Neural progenitor cell (in vitro differentiated cells): Measurements from ENCODE around the gene FAM20A. TPM values are rescaled to one million over a fixed set of nuclear protein-coding genes. Genes with fewer than 3 reads are reported as not detected.
"Not testable (repeated sequence)": the region's sequence is repeated elsewhere in the genome, so short reads cannot be mapped to it uniquely, and the experiment has no call there.

ENCODE experiments used
- DNase-seq: peaks from one replicate; pipeline ENCODE4 v3.0.0-alpha.2; 2016; ENCODE audit warnings: low spot score
- H2AFZ ChIP-seq: fragments of 200-600 bp; sonication (generic); replicated peaks from 2 replicates; pipeline ENCODE4 v1.6.1; 2016; ENCODE audit warnings: antibody characterized with exemption
- H3F3A ChIP-seq: fragments of 200-600 bp; sonication (generic); 2 replicates; pipeline ENCODE4 v1.6.1; 2016; ENCODE audit warnings: antibody characterized with exemption, low read depth
- H3K27ac ChIP-seq: fragments of 200-600 bp; sonication (generic); 2 replicates; pipeline ENCODE4 v1.5.1; 2016; ENCODE audit warnings: mild to moderate bottlenecking
- H3K27me3 ChIP-seq: fragments of 200-600 bp; sonication (generic); 2 replicates; pipeline ENCODE4 v1.6.1; 2016; ENCODE audit warnings: mild to moderate bottlenecking, moderate library complexity
- H3K36me3 ChIP-seq: fragments of 200-600 bp; sonication (generic); 2 replicates; pipeline ENCODE4 v1.5.1; 2016
- H3K4me1 ChIP-seq: fragments of 200-600 bp; sonication (generic); 2 replicates; pipeline ENCODE4 v1.6.1; 2016; ENCODE audit warnings: mixed run types
- H3K4me2 ChIP-seq: fragments of 200-600 bp; sonication (generic); 2 replicates; pipeline ENCODE4 v1.6.1; 2016
- H3K4me3 ChIP-seq: fragments of 200-600 bp; sonication (generic); 2 replicates; pipeline ENCODE4 v1.5.1; 2016
- H3K79me2 ChIP-seq: fragments of 200-600 bp; sonication (generic); 2 replicates; pipeline ENCODE4 v1.6.1; 2016; ENCODE audit warnings: low read depth
- H3K9ac ChIP-seq: fragments of 200-600 bp; sonication (generic); 2 replicates; pipeline ENCODE4 v1.6.1; 2016
- H3K9me3 ChIP-seq: fragments of 200-600 bp; sonication (generic); 2 replicates; pipeline ENCODE4 v1.5.1; 2016; ENCODE audit warnings: low read depth
- H4K20me1 ChIP-seq: fragments of 200-600 bp; sonication (generic); 2 replicates; pipeline ENCODE4 v1.6.1; 2016; ENCODE audit warnings: low read depth
- H3K27ac Mint-ChIP-seq: 3 replicates; pipeline ENCODE4 v1.8.0; 2021; ENCODE audit warnings: mixed read lengths
- H3K27me3 Mint-ChIP-seq: 2 replicates; pipeline ENCODE4 v1.8.0; 2022; ENCODE audit warnings: low read depth, mild to moderate bottlenecking, inconsistent platforms, moderate library complexity, mixed read lengths; ENCODE audit not compliant: insufficient read depth
- H3K36me3 Mint-ChIP-seq: 3 replicates; pipeline ENCODE4 v1.8.0; 2021; ENCODE audit warnings: mixed read lengths
- H3K4me1 Mint-ChIP-seq: 3 replicates; pipeline ENCODE4 v1.8.0; 2021; ENCODE audit warnings: mixed read lengths
- H3K4me3 Mint-ChIP-seq: 3 replicates; pipeline ENCODE4 v1.8.0; 2021; ENCODE audit warnings: mild to moderate bottlenecking, moderate library complexity, mixed read lengths
- H3K9me3 Mint-ChIP-seq: 3 replicates; pipeline ENCODE4 v1.8.0; 2020; ENCODE audit warnings: mixed read lengths
- EZH2 ChIP-seq: fragments of 200-600 bp; sonication (generic); IDR thresholded peaks from 2 replicates; pipeline ENCODE4 v1.6.1; 2017; ENCODE audit warnings: antibody characterized with exemption, mild to moderate bottlenecking, moderate library complexity
- EZH2phosphoT487 ChIP-seq: fragments of 200-600 bp; sonication (generic); IDR thresholded peaks from 2 replicates; pipeline ENCODE4 v1.6.1; 2017; ENCODE audit warnings: antibody characterized with exemption
- total RNA-seq: library from RNA; depleted of rRNA; stranded (reverse); fragments of >200 nt; gene quantifications from 2 replicates; pipeline ENCODE4 v1.2.3, GENCODE V29; 2015; ENCODE audit warnings: low replicate concordance
- TF ChIP-seq, protein P1 (sequence below): fragments of 200-600 bp; sonication (generic); IDR thresholded peaks from 2 replicates; pipeline ENCODE4 v1.5.1; 2017; ENCODE audit warnings: antibody characterized with exemption, mild to moderate bottlenecking

FAM20A gene
- total RNA-seq, 1 donor from 2014 or later, result 0.41 TPM

DNA sequence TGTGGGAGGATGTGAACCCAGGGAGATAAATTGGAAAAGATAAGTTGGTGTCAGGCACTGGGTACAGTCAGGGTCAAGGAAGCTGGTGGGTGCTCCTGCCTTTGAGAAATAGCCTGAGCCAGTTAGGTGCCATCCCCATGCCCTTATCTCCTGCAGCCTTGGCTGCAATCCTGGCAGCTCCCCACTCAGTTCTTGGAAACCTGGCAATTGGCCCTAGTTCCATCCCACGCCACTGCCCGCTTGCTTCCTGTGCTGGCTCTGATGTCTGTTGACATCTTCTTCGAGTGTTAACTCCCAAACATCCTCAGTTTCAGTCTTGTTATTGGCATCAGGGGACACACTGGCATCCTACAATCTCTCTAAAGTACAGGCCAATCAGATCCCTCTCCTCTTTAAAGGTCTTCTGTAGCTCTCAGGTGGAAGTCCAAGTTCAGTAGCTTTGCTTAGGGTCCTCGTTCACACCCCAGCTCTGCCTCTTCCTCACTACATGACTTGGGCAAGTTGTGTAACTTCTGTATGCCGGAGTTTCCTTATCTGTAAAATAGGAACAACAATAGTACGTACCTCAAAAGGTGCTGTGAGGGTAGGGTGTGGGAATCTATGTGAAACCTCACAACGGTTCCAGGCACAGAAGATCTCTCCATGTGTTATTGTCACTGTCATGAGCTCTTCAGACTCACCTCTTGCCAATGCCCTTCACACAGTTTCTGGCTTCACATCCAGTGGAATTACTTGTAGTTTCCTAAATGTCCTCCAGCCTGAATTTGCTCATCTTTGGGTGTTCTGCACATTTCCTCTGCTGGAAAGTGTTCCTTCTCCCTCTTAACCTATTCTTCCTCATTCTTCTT lies 102.5 kb downstream of the FAM20A start:
- H3K9me3 ChIP-seq, result no peaks in the 10 kb centered on the region
- no peaks in the 10 kb centered on the region for H3K27me3 ChIP-seq
- no peak overlapping the region for H3K27ac ChIP-seq
- H3K79me2 ChIP-seq, result no peaks in the 10 kb centered on the region
- TF ChIP-seq, protein P1, sequence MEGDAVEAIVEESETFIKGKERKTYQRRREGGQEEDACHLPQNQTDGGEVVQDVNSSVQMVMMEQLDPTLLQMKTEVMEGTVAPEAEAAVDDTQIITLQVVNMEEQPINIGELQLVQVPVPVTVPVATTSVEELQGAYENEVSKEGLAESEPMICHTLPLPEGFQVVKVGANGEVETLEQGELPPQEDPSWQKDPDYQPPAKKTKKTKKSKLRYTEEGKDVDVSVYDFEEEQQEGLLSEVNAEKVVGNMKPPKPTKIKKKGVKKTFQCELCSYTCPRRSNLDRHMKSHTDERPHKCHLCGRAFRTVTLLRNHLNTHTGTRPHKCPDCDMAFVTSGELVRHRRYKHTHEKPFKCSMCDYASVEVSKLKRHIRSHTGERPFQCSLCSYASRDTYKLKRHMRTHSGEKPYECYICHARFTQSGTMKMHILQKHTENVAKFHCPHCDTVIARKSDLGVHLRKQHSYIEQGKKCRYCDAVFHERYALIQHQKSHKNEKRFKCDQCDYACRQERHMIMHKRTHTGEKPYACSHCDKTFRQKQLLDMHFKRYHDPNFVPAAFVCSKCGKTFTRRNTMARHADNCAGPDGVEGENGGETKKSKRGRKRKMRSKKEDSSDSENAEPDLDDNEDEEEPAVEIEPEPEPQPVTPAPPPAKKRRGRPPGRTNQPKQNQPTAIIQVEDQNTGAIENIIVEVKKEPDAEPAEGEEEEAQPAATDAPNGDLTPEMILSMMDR, result no peak
- no peak for TF ChIP-seq EZH2
- no peak for TF ChIP-seq EZH2phosphoT487
- H3K36me3 ChIP-seq, result no peaks in the 10 kb centered on the region
- peaks cover 2% of the 10 kb centered on the region for H3K4me1 Mint-ChIP-seq
- no peak overlapping the region for H3K4me3 ChIP-seq
- no peak overlapping the region for H3K4me2 ChIP-seq
- peaks cover 6% of the 10 kb centered on the region for H3K9me3 Mint-ChIP-seq
- no peak overlapping the region for H3K27ac Mint-ChIP-seq
- H3K36me3 Mint-ChIP-seq, result no peaks in the 10 kb centered on the region
- no peaks in the 10 kb centered on the region for H3F3A ChIP-seq
- H4K20me1 ChIP-seq, result no peaks in the 10 kb centered on the region
- H3K27me3 Mint-ChIP-seq, result peaks cover 20% of the 10 kb centered on the region
- no peak overlapping the region for H3K4me3 Mint-ChIP-seq
- no peaks in the 10 kb centered on the region for H3K4me1 ChIP-seq
- DNase-seq, result no peak
- no peak overlapping the region for H2AFZ ChIP-seq
- H3K9ac ChIP-seq, result no peak overlapping the region

DNA sequence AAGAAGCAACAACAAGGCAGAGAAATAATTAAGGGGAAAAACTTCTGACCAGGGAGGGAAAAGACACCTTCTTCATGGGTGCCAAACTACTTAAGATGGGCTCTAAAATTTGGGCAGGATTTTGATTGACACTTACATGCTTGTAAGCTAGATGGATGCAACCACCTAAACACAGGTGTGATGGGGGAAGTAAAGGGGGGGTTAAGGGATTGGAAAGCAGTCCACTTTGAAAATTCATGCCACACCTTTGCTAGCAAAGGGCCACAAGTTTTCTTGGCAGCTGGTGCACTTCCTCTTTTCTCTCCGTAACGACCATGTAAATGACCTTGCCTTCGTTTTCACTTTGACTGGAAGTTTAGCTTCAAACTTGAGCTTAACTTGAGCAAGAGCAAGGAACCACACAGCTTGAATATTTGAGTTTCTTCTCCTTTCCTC lies 103.3 kb downstream of the FAM20A start:
- TF ChIP-seq EZH2 (no peak), EZH2phosphoT487 (no peak)
- TF ChIP-seq, protein P1, result no peak
- H3F3A ChIP-seq, result no peaks in the 10 kb centered on the region
- H3K9me3 Mint-ChIP-seq, result peaks cover 6% of the 10 kb centered on the region
- H4K20me1 ChIP-seq, result no peaks in the 10 kb centered on the region
- no peak overlapping the region for H3K4me3 Mint-ChIP-seq
- H3K27ac Mint-ChIP-seq, result no peak overlapping the region
- H3K79me2 ChIP-seq, result no peaks in the 10 kb centered on the region
- DNase-seq, result no peak
- H3K4me1 Mint-ChIP-seq, result peaks cover 2% of the 10 kb centered on the region
- H3K36me3 Mint-ChIP-seq, result no peaks in the 10 kb centered on the region
- H3K9ac ChIP-seq, result no peak overlapping the region
- no peak overlapping the region for H3K4me3 ChIP-seq
- H3K4me1 ChIP-seq, result no peaks in the 10 kb centered on the region
- no peak overlapping the region for H3K4me2 ChIP-seq
- peaks cover 20% of the 10 kb centered on the region for H3K27me3 Mint-ChIP-seq
- no peak overlapping the region for H3K27ac ChIP-seq
- H3K36me3 ChIP-seq, result no peaks in the 10 kb centered on the region
- H3K27me3 ChIP-seq, result no peaks in the 10 kb centered on the region
- no peaks in the 10 kb centered on the region for H3K9me3 ChIP-seq
- no peak overlapping the region for H2AFZ ChIP-seq

DNA sequence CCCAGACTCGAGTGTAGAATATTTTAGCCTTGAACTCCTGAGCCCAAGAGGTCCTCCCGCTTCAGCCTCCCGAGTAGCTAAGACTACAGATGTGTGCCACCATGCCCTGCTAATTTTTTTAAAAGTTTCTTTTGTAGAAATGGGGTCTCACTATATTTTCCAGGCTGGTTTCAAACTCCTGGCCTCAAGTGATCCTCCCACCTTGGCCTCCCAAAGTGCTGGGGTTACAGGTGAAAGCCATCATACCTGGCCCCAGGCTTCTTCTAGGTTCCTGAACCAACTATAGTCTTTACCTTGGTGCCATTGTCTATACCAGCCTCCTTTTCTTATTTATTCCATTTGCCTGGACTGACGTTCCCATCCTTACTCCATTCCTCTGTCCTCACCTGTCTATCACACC lies 106.1 kb downstream of the FAM20A start:
- no peaks in the 10 kb centered on the region for H4K20me1 ChIP-seq
- Mint-ChIP-seq H3K36me3 (no peaks in the 10 kb centered on the region), H3K27me3 (peaks cover 18% of the 10 kb centered on the region)

DNA sequence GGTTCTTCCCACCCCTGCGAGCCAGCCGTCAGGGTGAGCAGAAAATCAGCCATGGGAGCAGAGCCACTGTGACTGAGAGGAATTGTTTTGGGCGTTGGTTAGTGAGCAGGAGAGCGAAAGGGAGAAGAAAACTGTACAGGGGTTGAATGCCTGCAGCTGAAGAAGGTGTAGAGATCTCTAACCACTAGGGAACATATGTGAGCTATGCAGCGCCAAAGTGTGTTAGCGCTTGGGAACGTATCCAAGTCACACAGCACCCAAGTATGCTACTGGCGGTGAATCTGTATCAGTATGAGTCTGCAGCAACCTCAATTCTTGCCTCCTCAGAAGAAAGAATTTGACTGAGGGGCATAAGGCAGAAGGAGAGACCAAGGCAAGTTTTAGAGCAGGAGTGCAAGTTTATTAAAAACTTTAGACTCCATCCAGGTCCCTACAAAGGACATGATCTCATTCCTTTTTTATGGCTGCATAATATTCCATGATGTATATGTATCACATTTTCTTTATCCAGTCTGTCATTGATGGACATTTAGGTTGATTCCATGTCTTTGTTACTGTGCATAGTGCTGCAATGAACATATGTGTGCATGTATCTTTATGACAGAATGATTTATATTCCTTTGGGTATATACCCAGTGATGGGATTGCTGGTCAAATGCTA lies 108.6 kb downstream of the FAM20A start:
- not testable (repeated sequence) for H4K20me1 ChIP-seq, H2AFZ ChIP-seq, H3K4me1 ChIP-seq, H3K79me2 ChIP-seq, H3K4me3 Mint-ChIP-seq, H3K9me3 Mint-ChIP-seq, H3K9me3 ChIP-seq, H3K4me2 ChIP-seq, H3K27ac ChIP-seq, H3K9ac ChIP-seq, H3K27me3 ChIP-seq, H3K36me3 Mint-ChIP-seq, H3K36me3 ChIP-seq, DNase-seq, H3K4me1 Mint-ChIP-seq, H3K4me3 ChIP-seq, H3F3A ChIP-seq
- H3K27me3 Mint-ChIP-seq, result peaks cover 10% of the 10 kb centered on the region
- peak overlapping the region; percentile 58 for H3K27ac Mint-ChIP-seq

More for the DNA sequence above, 106.1 kb downstream of the FAM20A start:
- Mint-ChIP-seq H3K27ac (no peak overlapping the region), H3K9me3 (peaks cover 6% of the 10 kb centered on the region), H3K4me1 (peaks cover 5% of the 10 kb centered on the region), H3K4me3 (no peak overlapping the region)
- Histone ChIP-seq H3K36me3 (no peaks in the 10 kb centered on the region), H3K4me1 (no peaks in the 10 kb centered on the region), H3F3A (no peaks in the 10 kb centered on the region), H3K27ac (no peak overlapping the region), H2AFZ (no peak overlapping the region), H3K4me2 (no peak overlapping the region), H3K9me3 (no peaks in the 10 kb centered on the region), H3K4me3 (no peak overlapping the region), H3K27me3 (no peaks in the 10 kb centered on the region), H3K9ac (no peak overlapping the region), H3K79me2 (no peaks in the 10 kb centered on the region)
- no peak for DNase-seq
- TF ChIP-seq EZH2 (no peak), EZH2phosphoT487 (no peak)
